HL-60/S4 treated with phorbol 12-myristate 13-acetate at 8.2 ng/mL for 4 days and 3 days (cell line): ENCODE results near the gene PLAC1.

Experiments
- in situ Hi-C: fragments of 300-500 bp; cut with MboI; formaldehyde crosslinking; loops from 2 replicates; pipeline ENCODE4 v1.15.0; 2022; ENCODE audit warnings: low sequenced_read_pairs

PLAC1 gene

DNA sequence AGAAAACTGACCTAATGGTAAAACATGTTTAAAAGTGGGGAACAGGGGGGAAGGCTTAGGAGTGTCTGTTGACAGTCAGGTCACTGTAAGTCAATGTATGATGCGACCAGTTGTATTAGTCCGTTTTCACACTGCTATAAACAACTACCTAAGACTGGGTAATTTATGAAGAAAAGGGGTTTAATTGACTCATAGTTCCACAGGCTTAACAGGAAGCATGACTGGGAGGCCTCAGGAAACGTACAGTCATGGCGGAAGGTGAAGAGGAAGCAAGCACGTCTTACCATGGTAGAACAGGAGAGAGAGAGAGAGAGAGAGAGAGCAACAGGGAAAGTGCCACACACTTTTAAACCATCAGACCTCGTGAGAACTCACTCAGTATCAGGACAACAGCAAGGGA is 13.0 kb upstream of the PLAC1 start:
- in situ Hi-C loops: no loop called here

DNA sequence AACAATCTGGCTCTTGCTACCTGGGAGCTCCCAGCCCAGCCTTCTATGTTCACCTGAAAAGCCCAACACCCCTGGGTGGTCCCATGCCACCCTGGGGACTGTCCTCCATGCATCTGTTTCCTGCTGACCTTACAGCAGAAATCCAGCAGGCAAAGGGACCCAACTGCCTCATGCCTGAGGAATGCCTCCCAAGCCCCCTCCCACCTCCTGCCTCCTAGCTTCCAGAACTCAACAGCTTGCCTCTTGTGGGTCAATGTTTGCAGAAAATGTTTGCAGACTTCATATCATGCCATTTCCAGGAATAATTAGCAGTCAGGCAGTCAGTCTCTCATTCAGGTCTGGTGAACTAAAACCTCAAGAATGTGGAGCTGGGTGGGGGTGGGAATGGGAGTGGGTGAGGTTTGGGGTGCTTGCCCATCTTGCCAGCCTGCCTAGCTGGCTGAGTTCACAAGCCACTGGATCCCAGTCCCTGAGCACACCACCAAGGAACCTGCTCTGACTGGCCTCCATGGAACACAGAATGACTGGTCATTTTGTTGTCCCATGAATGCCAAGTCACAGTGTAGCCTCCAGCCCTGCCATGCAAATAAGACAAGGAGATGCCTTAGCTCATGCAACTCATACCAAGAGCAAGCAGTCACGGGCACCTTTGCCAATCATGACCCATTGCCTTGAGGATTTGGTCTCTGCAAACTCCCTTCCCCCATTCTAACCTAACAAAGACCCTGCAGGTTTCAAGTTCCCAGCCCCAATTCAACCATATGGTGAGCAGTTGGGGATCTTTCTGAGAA is 12.1 kb upstream of the PLAC1 start:
- in situ Hi-C loops: no loop called here

DNA sequence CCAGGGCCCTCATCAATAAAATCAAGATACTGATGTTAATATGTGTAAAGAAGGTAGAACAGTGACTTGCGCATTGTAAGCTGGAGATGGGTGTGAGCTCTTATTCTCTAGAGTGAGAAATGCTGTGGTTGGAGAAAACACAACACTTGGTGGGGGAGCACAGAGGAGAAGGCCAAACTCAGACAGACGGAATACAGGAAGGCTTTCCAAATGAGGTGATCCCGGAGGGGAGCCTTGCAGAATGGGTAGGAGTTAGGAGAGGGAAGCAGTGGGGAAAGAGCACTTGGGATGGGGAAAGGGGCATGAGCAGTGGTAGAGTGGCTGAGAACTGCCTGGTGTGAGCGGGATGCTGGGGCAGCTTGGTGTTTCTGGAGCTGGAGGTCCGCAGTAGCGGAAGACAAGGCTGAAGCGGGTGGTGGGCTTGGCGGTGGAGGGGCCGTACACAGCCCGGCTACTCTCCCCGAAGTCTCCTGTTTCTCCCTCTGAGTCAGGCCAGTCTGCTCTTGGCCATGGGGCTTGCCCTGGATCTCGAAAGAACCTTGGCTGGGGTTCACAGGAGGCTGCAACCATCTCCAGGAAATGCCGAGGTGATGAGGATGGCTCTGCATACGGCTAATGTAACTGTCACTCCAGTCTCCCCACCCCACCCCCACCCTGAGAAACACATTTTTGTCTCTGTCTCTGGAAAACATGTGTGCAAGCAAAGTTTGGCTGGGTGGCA is 11.3 kb upstream of the PLAC1 start:
- in situ Hi-C loops: no loop called here

DNA sequence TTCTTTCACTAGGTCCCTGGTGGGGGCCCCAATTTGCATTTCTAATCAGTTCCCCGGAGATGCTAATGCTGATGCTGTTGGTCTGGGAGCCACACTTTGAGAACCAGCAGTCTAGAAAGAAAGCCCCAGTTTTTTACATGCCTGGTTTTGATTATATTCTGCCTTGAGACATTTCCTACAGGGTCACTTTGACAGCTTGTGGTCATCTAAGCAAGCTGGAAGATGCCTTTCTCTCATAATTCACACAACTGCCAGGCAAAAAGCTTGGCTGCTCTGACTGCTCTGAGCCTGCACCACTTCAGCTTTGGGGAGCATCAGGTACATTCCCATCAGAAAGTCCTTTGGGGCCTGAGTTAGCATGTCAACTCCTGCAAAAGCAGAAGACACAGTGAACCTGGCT is 5.9 kb upstream of the PLAC1 start:
- in situ Hi-C loops: no loop called here

DNA sequence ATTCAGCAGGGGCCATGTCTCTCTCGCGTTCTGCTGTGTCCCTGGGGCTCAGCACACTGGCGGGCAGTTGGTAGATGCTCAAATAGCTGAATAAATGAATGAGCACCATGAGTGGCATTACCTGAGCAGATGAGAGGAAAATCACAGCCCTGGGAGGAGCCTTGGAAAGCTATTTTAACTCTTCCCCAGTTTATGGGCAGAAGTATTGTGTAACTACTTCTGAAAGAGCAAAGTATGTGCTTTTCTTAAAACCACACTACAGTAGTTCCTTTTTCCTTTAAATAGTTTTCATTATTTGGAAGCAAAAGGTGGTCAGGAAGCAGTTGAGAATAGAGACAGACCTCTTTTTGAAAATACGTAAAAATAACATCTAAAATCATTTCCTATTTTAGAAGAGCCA is 3.0 kb upstream of the PLAC1 start:
- in situ Hi-C loops: no loop called here

DNA sequence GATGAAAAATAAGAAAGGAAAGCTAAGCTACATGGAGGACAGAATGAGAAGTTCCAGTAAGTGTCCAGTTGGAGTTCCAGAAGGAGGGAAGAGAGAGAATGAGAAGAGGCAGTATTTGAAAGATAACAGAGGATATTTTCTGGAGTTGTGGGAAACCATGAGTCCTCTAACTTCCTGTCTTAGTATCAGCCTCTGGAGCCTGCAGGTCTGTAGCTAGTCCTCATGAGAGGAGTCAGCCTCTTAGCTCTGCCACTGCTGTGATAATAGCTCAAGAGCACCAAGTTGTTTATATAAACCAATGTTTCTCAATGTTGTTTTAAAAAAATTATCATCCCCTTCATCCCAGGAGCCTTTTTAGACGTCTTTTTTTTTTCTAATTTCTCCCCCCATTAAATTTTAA is 2.4 kb upstream of the PLAC1 start:
- in situ Hi-C loops: no loop called here

DNA sequence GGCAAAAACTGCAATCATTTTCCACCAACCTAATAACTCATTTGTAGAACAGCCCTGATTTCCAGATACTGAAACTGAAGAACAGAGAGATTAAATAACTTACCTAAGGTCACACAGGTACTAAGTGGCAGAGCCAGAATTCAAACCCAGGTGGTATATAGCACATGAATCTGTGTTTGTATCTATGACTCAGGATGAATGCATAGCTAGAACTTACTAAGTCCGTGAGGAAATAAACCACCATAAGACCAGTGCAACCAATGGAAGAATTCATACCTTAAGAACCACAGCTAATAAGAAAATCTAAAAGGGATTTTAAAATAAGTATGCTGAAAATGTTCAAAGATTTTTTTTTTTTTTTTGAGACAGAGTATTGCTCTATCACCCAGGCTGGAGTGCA is 1.5 kb upstream of the PLAC1 start:
- in situ Hi-C loops: no loop called here

DNA sequence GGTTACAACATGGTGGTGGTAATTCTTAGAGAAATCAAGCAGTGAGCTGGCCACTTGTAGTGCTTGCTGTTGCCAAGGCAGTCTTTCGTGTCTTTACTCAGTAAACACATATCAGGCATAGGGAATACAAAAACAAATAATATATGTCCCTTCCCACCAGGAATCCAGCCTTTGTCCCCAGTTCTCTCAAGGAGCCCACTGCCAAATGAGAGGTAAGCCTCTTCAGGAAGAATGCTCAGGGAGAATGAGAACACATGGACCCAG is 421 bp upstream of the PLAC1 start:
- in situ Hi-C loops: no loop called here

DNA sequence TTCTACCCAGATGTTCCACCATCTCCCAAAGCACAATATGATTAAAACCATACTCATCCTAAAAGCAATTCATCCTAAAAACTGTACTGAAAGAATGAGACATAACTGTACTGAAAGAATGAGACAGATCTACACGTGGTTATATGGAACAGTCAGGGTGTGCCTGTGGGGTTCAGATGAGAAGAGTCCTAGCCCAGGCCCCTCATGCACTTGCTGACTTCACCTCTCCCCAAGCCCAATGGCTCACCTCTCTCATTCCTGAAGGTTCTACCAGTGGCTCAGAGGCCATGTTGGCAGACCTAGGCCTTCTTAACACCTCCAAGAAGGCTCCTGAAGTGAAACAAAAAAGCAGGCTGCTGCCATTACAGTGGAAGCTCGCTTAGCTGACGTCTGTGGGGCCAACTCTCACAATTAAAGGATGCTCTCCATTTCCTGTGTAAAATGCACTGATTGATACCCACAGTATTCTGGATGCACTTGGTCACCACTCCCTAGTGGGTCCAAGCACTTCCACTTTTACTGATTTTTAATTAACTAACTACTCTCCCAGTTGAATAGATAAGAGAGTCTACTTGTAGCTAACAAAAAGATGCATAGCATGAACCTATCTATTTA is 3.8 kb downstream of the PLAC1 start:
- in situ Hi-C loops: no loop called here

DNA sequence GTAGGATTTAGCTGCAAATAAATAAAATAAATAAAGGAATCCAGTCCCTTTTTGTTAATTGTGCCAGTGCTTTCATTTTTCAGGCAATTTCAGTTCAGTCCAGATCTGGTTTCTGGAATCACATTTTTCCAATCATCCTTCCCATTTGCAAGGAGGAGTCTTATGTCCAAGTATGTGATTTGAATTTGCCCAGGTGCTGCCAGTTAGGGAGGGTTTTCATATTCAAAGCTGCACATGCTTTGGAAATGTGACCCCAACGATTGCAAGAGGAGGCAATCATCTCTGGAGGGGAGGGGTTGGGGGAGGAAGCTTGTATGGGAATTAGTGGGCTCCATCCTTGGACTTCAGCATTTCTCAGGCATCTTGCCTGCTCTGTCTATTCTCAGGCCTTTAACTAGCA is 4.4 kb downstream of the PLAC1 start:
- in situ Hi-C loops: no loop called here

DNA sequence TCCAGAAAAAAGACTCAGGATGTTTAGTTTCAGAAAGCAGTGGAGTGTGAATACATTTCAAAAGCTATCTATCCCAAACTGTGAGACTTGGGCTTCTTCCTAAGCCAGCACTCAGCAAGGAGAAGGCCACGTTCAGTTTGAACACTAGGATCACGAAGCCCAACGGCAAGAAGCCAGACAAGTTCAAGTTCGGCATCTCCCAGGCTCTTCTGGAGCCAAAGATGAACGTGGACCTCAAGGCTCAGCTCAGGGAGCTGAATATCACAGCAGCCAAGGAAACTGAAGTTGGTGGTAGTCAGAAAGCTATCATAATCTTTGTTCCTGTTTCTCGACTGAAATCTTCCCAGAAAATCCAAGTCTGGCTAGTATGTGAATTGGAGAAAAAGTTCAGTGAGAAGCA is 7.6 kb downstream of the PLAC1 start:
- in situ Hi-C loops: no loop called here

DNA sequence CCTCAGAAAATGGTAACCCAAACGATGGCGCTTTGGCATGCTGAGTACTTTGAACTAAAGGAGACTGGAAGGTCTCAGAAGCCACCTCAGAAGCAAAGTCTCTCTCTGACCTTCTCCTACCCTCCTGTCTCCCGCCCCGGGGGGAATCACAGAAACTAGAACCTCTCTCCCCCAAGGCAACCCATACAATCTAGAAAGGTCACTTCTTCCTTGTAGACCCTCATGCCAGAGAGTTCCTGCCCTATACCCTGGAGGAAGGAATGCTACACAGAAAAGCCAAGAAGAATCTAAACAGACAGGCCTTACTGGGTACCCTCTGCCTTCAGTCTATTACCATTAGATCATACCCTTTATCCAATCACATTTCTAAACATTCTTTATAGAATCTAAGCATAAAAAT is 8.5 kb downstream of the PLAC1 start:
- in situ Hi-C loops: no loop called here

DNA sequence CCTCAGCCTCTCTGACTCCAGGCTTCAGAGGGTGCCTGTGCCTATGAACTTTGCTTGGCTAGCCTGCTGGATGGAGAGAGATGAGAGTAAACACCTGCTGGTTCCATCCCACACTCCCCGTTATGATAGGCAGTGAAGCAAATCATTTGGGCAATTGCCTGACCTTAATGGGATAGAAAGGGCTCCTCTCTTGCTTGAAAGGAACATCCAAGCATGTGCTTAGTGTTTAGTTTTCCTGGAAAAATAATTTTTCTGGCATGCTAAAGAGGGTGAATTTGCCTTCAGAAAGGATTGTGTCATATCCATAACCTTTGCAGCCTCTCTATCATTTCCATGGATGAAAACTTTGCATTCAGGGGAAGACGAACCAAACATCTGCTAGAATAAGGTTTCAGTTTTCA is 10.8 kb downstream of the PLAC1 start:
- in situ Hi-C loops: no loop called here

DNA sequence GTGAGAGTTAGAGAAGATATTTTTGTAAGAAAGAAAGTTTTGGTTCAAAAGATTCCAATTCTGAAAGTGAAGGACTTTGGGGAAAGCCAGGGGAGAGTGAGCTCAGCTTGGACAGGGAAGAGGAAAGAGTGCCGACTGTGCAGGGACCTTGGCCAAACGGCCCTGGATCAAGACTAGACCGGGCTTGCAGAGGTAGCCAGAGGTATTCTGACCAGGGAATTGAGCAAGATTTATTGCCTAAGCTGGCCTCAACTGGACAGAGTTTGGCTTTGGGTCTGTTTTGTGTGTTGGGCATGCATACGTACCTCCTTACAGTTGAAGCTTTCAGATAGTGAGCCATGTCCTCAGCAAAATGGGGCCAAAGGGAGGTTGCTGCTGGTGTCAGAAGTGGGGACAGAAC is 11.6 kb downstream of the PLAC1 start:
- in situ Hi-C loops: no loop called here

DNA sequence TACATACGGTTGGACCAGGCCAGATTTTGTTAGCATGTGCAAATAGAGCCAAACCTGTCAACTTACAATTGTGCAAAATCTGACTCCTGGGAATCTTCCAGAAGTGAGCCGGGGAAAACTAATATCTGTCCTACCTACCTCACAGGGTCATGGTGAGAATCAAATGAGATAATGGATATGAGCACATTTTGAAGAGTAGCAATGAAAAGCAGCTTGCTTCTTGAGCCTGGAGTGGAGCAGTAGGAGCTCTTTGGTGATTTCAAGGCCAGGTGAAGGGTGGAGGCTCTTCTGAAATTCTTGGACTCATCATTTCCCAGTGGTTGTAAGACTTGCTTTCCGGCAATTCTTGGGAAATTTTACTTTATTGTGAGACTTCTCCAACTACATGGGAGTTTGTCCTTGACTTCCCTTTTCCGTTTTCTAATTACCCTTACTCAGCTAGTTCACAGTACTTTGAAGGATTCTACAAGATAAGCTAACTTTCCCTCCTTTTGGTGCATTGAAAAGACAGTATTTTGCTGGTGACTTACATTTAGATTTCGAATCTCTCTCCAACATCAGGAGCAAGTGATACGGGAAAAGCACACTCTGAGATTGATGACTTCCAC is 12.2 kb downstream of the PLAC1 start:
- in situ Hi-C loops: no loop called here

DNA sequence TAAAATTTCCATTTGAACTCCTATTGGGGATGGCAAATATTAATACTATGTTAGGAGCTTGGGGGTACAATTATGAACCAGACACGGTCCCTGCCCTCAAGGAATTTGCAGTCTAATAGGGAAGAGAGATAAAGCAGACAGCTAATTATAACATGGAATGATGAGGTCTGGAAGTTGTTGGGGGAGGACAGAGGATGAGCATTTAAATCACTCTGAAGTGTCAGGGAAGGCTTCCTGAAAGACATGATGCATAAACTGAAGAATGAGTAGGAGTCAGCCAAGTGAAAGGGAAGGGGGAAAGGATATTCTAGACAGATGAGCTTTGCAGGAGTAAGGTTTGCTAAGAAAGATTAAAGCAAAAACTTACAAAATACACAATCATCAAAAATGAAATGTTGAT is 15.9 kb downstream of the PLAC1 start:
- in situ Hi-C loops: no loop called here

DNA sequence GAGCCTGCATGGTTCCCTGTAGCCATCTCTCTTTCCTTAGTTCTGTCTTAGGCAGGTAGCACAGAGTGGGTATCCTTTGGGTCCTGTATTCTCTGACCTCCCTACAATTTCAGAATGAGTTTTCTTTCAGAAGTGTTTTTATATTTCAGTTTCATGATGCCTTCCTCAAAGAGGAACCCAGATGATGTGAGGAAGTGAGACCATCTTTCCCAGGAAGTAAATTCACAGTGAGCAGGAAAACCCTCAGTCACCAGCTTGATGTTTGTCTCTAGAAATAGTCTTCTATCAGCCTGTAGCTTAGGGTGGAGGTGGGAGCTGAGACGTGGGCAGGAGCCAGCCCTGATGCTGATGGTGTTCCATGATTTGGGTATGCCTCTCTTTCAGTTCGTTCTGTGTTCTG is 16.9 kb downstream of the PLAC1 start:
- in situ Hi-C loops: no loop called here

DNA sequence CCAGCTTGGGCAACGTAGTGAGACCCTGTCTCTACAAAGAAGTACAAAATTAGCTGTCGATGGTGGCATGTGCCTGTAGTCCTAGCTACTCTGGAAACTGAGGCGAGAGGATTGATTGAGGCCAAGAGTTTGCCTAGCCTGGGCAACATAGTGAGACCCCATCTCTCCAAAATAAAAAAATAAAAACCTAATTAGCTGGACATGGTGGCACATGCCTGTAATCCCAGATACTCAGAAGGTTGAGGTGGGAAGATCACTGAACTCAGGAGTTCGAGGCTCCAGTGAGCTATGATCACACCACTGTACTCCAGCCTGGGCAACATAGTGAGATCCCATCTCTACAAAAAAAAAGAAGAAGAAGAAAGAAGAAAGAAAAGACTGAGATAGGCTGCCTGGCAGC is 17.4 kb downstream of the PLAC1 start:
- in situ Hi-C loops: no loop called here

DNA sequence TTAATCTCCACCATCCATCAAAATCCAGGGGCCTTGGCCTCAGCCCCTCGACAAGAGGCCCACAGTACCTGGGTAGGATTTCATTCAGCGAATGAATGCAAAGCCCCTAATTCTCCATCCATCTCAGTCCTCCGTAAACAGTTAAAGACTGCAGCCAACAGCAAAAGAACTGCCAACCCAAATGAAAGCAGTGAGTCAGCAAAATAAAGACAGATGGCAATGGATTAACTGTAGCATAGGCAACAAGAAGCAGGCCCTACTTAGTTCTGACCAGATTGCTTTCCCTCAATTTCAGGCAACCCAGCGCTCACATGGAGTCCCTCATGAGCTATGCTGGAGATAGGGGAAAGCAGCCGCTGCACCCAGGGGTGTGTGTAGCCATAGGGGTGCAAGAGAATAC is 21.4 kb downstream of the PLAC1 start:
- in situ Hi-C loops: no loop called here

DNA sequence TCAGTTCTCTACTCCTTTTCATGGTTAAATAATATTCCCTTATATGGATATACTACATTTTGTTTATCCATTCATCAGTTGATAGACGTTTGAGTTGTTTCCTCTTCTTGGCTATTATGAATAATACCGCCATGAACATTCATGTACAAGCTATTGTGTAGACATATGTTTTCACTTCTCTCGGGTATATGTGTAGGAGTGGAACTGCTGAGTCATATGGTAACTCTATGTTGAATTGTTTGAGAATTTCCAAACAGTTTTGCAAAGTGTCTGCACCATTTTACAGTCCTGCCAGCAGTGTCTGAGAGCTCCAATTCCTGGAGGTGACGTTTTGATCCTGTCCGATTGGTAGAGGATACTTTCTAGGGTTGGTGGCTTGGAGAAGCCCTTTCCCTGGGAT is 23.6 kb downstream of the PLAC1 start:
- in situ Hi-C loops: no loop called here

DNA sequence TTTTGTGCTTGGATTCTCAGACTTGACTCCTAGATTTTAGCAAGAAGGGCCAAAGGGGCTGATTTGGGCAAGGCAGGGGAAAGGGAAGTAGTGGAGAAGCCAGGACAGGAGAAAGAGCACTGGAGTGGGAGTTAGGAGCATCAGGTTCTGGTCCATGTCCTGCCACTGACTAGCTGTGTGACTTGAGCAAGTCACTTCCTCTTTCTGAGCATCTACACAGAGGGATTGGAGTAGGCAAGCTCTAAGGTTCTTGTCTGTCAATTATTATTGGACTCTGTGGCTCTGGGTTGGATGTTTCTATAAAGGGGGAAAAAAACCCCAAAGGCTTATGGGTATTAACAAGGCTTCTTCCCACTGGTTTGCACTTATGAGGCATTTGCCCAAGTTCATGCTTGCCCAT is 24.4 kb downstream of the PLAC1 start:
- in situ Hi-C loops: no loop called here

DNA sequence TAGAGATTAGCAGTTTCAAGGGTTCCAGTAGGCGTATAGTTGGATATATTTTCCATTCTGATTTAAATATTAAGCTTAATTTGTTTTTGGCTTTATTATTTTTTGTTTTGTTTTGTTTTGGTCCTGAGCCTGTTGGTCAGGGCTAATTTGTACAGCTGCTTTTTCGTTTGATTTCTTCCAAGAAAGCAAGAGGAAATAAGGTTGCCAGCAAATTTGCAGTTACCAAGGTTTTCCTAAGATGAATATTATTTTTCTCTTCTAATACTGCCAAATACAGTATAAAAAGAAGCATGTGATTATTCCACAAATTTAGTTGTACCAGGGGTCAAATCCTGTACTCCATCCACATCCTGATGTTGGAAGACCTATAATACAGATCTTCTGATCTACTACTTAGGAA is 24.9 kb downstream of the PLAC1 start:
- in situ Hi-C loops: no loop called here
